ENCODE data around the gene ARMC2. TPM values are rescaled to one million over a fixed set of nuclear protein-coding genes. Genes with fewer than 3 reads are reported as not detected.
A peak's percentile ranks its signal among the peaks of the same experiment; 100 is the strongest.

Gene ARMC2
- total RNA-seq, 2 experiments from 2014 or later: 2.7 to 4.6 TPM

GRCh38 chr6:108874470-108875160 is 26.4 kb downstream of the ARMC2 start:
- ChIA-PET CTCF (interaction anchor here (0.9 to 5.5 kb wide), 9 partner anchors 9 to 198 kb away, joined by 3 to 22 read pairs (median 4); no protein-coding TSS in a partner anchor), POLR2A (interaction anchor here (0.6 to 2.3 kb wide), 6 partner anchors 8 to 1601 kb away, joined by 3 to 17 read pairs (median 3); no protein-coding TSS in a partner anchor)
- H3K9me3 Mint-ChIP-seq: peaks cover 3% of the 10 kb centered on the region
- H3K4me3 Mint-ChIP-seq: peak overlapping the region; percentile 54
- ATAC-seq: peak; percentile 79
- H3K27ac Mint-ChIP-seq: peak overlapping the region; percentile 93
- no peaks in the 10 kb centered on the region for H3K27me3 Mint-ChIP-seq
- TF ChIP-seq CTCF (IDR thresholded peaks at IDR 0.05): no peak
- intact Hi-C loops (cut with micrococcal nuclease): loop anchor here (1.0 kb wide), 2 partner anchors 9 to 47 kb away; no protein-coding TSS in a partner anchor
- DNase-seq: peak; percentile 87
- peaks cover 27% of the 10 kb centered on the region for H3K36me3 Mint-ChIP-seq (ENCODE audit: low read depth)
- H3K4me1 Mint-ChIP-seq (ENCODE audit: low read depth): peaks cover 48% of the 10 kb centered on the region

- Mint-ChIP-seq H3K27ac (peak overlapping the region; percentile 93), H3K27me3 (no peaks in the 10 kb centered on the region), H3K9me3 (peaks cover 3% of the 10 kb centered on the region), H3K36me3 (ENCODE audit: low read depth) (peaks cover 28% of the 10 kb centered on the region), H3K4me1 (ENCODE audit: low read depth) (peaks cover 48% of the 10 kb centered on the region), H3K4me3 (peak overlapping the region; percentile 54)
- DNase-seq: peak; percentile 13
- ChIA-PET POLR2A (interaction anchor here (0.6 to 2.3 kb wide), 3 partner anchors 8 to 1601 kb away, joined by 3 to 17 read pairs (median 5); no protein-coding TSS in a partner anchor), CTCF (interaction anchor here (0.9 to 5.5 kb wide), 7 partner anchors 8 to 198 kb away, joined by 3 to 22 read pairs (median 5); no protein-coding TSS in a partner anchor)
- no peak for TF ChIP-seq CTCF (IDR thresholded peaks at IDR 0.05)
- intact Hi-C loops (cut with micrococcal nuclease): no loop called here
- ATAC-seq: peak; percentile 41
Measured at GRCh38 chr6:108875161-108875555, 26.9 kb downstream of the ARMC2 start.

GRCh38 chr6:108877046-108877751 is 29.0 kb downstream of the ARMC2 start:
- ChIA-PET CTCF (no interaction called here), POLR2A (interaction anchor here (1.1 kb wide), 1 partner anchor 29 kb away, joined by 3 read pairs; the partner anchor contains the start of gene ARMC2)
- Mint-ChIP-seq H3K27me3 (no peaks in the 10 kb centered on the region), H3K27ac (no peak overlapping the region), H3K4me1 (ENCODE audit: low read depth) (peaks cover 35% of the 10 kb centered on the region), H3K4me3 (no peak overlapping the region), H3K9me3 (peaks cover 7% of the 10 kb centered on the region), H3K36me3 (ENCODE audit: low read depth) (peaks cover 27% of the 10 kb centered on the region)
- DNase-seq (no peak), ATAC-seq (no peak)
- intact Hi-C loops (cut with micrococcal nuclease): no loop called here
- no peak for TF ChIP-seq CTCF (IDR thresholded peaks at IDR 0.05)

- Mint-ChIP-seq H3K27ac (no peak overlapping the region), H3K4me1 (ENCODE audit: low read depth) (peaks cover 34% of the 10 kb centered on the region), H3K9me3 (peaks cover 8% of the 10 kb centered on the region), H3K36me3 (ENCODE audit: low read depth) (peaks cover 27% of the 10 kb centered on the region), H3K27me3 (no peaks in the 10 kb centered on the region), H3K4me3 (no peak overlapping the region)
- no peak for TF ChIP-seq CTCF (IDR thresholded peaks at IDR 0.05)
- ChIA-PET CTCF (no interaction called here), POLR2A (no interaction called here)
- ATAC-seq (no peak), DNase-seq (no peak)
- intact Hi-C loops (cut with micrococcal nuclease): no loop called here
Measured at GRCh38 chr6:108878942-108879341, 30.7 kb downstream of the ARMC2 start.
